Ecto neural progenitor cell (in vitro differentiated cells): ENCODE results near the gene ZBTB26.

Source experiments
- DNase-seq: peaks from one replicate; pipeline ENCODE4 v3.0.0-alpha.2; 2018; ENCODE audit warnings: low spot score

ZBTB26 gene, protein sequence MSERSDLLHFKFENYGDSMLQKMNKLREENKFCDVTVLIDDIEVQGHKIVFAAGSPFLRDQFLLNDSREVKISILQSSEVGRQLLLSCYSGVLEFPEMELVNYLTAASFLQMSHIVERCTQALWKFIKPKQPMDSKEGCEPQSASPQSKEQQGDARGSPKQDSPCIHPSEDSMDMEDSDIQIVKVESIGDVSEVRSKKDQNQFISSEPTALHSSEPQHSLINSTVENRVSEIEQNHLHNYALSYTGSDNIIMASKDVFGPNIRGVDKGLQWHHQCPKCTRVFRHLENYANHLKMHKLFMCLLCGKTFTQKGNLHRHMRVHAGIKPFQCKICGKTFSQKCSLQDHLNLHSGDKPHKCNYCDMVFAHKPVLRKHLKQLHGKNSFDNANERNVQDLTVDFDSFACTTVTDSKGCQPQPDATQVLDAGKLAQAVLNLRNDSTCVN

DNA sequence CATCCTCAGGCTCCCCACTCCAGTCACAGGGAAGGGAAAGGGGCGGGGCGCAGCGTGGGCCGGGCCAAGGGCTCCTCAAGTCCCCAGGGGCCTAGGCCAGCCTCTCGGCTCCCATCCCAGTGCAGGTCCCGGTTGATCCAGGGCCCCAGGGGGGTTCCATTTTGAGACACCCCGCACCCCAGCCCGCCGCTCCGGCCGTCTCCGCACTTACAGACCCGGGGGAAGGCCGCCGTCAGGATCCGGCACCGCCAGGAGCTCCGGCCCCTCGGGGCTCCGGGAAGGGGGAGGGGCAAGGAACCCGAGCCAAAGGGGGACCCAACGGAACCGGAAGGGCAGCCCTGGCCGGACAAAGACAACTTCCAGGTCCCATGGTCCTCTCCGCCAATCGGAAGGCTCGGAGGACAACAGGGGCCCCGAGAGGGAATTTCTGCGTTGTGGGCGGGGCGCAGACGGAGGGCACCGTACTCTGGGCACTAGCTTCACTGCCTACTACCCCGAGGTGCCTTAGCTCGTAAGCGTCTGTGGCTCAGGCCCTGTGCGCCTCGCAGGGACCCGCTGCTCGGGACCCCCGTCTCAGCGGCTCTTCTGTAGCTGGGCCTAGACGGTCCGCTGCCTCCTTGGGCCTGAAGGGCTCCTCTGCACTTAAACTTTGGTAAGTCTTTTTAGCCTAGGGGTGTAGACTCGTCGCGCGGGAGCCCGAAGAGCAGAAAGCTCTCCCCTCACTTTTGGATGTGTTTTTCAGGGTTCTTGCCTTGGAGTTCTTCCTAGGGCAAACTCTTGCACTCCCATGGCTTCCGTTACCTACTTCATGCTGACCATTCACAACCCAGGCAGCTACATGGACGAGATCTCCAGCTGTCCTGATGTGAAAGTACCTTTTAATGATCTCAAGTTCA, at the start of gene ZBTB26:
TSS of gene ZBTB26 (minus strand) at position 287 of the 896 bp plus-strand sequence. CDS start 11,578 bp downstream, outside the sequence.
- peak; percentile 95 for DNase-seq

DNA sequence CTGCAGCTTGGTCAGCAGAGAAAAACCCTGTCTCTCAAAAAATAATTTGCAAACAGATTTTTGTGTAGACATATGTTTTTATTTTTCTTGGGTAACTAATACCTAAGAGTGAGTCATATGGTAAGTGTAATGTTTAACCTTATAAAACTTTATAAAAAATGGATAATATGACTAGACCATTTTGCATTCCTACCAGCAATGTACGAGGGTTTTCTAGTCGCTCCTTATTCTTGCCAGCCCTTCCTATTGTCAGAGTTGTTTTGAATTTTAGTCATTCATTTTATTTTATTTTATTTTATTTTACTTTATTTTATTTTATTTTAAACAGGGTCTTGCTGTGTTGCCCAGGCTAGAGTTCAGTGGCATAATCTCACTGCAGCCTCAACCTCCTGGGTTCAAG, 47.3 kb upstream of the ZBTB26 start:
- no peak for DNase-seq

DNA sequence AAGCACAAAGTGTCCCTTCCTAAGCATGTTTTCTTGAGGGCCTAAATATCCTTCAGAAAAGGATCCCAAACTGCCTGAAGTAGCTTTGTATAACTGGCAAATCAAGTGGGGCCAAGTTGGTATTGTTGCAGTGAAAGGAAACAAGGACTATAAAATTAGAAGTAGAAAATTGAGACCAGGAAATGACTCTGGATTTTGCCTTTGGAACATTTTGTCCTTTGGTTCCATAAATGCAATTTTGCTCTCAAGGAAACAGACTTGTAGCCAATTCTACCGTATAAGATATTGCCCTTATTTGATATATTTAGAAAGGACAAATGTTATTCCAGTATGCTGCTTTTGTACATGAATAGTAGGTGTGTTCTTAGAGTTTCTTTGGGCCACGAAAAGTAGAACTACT, 43.9 kb upstream of the ZBTB26 start:
- no peak for DNase-seq

DNA sequence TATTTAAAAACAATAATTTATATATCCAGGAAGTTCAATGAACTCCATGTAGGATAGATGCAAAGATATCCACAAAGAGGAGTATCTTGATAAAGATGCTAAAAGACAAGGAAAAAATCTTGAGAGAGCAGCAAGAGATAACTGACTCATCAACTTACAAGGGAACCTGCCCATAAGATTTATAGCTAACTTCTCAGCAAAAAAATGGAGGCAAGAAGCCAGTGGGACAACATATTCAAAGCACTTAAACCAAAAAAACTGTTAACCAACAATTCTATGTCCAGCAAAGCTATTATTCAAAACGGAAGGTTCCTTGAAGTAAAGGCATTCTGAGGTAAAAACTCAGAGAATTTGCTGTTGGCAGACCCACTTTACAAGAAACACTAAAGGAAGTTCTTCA, 29.8 kb upstream of the ZBTB26 start:
- no peak for DNase-seq

DNA sequence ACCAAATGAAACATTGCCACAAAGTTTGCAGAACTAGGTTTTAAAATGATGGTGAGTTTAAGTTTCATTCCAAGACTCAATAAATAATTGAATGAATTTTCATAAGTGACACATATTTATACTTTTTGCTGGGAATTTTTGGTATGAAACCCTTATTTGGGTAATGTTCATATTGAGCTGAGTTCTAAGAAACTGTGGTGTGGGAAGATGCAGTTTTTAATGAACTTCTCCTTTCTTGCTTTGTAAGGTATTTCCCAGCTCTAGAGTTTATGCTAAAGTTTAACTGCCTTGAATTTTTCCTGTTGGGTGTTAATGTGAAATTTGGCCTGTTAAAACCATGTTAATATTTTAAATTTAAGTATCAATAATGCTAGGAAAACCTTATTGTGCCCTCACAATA, 24.6 kb upstream of the ZBTB26 start:
- no peak for DNase-seq

DNA sequence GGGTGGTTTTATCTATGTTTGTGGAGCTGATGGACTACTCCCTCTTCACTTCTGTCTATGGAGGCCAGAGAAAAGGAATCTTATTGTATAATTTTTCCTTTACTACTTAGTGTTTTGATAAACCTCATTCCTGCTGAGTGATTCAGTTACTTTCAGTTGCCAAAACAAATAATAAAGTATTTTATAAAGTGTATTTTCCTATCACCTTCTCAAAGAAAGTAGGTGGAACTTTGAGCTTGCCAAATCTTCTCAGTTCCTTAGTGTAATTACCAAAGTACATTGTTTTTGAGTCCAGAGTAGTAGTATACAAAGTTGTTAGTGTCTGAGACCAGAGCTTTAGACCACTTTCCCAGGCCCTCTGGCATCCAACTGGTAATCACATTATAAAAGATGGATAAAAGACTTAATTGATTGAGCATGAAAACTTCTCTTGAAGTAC, 23.0 kb upstream of the ZBTB26 start:
- DNase-seq = no peak

DNA sequence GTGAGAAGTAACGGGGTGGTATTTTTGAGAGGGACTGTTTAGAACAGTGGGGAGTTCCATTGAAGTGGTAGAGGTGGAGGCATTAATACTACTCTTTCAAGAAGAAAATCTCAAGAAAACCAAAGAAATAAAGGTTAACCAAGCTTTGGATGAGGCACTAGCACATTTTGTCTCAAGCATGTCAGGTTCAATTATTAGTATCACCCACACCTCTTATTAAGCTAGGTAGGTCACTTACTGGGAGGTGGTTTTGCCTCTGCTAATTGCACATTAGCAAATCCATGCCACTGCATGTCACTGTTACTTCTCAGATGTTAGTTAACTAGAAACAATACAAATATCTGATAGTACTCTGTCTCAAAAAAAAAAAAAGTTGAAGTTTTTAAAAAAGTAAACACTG, 19.7 kb upstream of the ZBTB26 start:
- DNase-seq = no peak

DNA sequence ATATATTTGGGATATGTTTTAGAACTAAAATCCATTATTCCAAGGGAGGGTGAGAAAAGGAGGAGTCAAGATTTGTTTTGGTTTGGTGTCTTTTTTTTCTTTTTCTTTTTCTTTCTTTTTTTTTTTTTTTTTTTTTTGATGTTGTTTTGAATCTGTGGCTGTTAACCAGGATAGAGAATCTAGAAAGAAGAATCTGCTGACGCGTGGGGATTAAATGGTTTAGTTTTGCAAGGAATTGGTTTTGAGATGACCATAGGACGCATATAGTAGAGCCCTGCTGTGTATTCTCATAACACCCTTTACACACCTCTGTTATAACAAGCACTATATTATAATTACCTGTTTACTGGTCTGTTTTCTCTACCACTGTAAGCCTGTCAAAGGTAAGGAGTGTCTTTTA, 19.0 kb upstream of the ZBTB26 start:
- DNase-seq = no peak

DNA sequence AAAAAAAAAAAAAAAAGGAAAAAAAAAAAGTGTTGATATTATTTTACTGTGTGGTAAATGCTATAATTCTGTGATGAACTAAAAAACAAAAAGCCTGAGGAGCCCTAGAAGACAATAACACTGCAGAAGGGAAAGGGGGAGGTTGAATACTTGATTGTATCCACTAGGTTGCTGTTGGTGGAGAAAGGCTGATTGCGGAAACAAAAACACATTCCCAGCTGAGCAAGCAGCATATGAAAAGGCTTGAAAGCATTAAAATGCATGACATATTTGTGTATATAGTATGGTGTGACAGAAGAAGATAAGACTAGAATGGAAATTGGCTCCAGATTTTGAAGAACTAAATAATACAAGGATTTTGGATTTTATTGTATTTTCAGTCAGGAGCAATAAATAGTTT, 18.4 kb upstream of the ZBTB26 start:
- DNase-seq = no peak

DNA sequence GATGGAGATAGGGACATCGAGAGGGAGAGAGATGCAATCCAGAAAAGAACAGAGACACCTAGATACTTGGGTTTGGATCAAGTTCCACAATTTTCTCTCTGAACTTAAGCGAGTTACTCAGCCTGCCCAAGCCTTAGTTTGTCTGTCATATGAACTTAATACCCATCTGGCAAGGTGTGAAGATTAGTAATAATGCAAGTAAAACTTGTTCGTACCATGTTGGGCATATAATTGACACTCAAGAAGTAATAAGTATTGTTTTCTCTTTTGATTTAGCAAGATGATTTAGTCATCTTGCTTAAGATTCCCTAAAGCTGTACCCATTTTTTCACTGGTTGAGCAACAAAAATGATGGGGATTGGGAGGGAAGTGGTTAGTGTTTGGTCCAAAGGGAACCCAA, 17.0 kb upstream of the ZBTB26 start:
- DNase-seq = no peak

DNA sequence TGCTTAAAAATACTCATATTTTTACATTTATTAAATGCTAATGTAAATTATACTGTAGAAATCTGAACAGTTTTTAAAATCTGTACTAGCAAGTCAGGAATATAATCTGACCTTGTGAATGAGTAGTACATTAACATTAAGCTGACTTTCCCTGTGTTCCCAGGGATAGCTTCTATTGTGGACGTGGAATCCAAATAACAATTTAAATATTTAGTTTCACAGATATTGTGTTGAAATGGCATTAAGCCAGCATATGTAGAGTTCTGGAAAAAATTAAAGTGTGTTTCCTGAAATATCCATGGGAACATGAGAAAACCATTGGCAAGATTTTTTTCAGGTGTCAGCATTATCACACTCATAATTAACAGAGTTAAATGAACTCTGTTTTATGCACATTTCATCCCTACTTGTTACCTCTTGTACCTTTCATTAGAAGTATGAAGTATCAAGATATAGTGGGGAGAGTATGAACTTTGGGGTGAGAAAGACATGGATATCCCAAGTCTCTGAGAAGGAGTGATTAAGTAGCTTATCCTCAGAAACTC, 15.2 kb upstream of the ZBTB26 start:
- DNase-seq = no peak

DNA sequence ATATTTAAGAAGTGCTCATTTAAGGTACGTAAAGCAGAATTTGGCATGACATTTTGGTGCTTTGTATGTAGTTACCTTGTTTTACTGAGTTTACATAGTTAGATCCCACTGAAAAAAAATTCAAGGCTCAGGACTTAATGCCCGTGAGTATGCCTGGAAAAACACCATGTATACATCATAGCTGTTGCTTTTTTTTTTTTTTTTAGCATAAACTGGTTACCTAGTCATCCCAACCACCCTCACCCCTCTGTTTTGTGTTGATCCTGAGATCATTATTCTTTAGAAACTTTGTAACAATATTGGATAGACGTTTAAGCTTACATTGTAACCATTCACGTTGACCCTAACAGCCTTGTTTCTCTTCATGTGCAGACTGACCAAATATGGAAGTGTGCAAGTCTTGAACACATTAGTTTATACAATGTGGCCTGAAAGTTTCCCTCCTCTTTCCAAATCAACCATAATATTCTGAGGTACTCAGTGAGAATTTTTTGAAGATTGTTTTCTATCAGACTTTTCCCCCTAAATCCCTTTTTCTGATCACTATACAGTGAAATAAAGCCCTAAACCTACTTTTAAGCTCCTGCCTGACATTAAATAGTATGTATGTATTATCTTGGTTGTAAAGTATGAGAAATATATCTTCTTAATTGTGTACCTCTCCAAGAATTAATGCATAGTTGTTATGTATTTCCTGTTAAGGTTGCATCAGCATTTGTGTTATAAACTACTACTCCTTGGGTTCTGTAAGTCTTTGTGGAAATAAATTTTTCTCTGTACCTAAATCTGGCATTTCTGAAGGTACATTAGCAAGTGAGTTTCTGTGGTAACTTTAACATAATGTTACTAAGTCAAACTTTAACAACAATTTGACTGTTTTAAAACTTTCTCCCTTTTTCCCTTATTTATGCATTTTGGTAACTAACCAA, 13.9 kb upstream of the ZBTB26 start:
- no peak for DNase-seq

DNA sequence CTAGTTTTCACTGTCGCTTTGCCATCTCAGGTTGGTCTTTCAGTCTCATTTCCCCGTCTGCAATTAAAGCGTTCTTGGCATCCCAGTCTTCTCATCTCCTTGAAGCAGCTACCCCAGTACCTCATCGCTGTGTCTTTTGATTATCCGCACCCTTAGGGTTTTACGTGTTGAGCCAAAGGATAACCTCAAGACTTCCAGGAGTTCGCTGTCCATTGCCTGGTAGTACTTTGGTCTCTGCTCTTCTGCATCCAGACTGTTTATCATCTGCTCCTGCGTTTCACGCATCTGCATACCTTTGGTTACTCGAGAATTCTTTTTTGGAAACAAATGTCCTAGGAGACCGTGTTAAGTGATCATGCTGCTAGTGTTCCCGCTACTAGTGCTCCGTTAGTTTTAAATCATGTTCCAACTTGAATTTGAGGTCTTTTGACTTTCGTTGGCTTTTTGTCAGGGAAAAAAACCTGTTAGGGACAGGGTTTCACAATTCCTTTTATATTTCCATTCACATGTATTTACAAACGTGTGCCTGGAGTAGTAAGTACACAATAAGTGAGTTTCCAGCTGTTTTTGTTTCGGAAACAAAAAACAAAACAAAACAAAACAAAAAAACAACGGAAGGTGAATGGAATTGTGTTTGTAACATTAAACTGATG, 10.4 kb upstream of the ZBTB26 start:
- DNase-seq = no peak

DNA sequence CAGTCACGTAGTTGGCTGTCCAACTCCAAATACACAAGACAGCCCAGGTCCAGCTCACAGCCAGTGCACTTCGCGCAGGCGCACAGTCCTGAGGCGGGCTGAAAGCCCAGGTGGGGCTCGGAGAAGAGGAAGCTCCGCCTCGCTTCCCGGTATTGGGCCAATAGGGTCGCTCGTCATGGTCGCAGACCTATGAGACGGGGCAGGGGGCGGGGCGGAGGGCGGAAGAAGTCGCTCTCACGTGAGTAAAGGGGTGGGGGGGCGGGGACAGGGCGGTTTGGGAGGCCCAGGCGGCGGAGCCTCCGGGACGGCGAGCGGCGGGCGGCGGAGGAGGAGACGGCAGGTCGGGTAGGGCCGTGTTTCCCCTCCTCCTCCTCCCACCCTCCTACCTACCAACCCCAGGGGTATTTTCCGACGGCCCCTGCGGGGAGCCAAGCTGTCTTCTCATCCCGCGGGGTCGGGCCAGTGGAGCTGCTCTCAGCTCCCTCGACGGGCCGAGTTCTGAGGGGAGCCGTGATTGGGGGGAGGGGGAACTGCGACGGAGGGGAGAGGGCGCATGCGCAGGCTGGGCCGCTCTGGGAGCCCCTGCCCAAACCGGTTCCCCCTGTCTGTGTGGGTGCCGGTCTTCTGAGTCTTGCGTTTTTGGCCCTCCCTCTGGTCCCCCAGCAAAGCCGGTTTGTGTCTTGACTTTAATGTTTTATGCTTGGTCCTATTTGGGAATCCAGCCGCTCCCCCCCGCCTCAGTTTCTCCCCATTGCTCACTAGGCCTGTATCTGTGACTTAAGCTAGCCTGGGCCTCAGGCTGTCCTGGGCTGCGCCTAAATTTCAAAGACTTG, 9.7 kb upstream of the ZBTB26 start, which contains the start of gene RABGAP1:
TSS of gene RABGAP1 (plus strand) at position 272 of the 833 bp plus-strand sequence. CDS start 16,040 bp downstream, outside the sequence.
- peak; percentile 99 for DNase-seq

DNA sequence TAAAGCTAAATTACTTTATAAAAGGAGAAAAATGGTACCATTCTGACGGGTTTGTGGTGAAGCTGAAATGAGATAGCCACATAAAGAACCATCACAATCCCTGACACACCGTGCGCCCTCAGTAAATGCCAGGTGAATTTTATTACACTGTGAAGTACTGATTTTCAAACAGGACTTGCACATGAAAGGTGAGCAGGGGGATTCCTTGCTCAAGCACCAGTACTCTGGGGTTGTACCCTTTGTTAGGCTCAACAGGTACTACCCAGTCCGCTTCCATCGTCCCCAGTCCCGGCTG, 9.1 kb upstream of the ZBTB26 start:
- DNase-seq = no peak

DNA sequence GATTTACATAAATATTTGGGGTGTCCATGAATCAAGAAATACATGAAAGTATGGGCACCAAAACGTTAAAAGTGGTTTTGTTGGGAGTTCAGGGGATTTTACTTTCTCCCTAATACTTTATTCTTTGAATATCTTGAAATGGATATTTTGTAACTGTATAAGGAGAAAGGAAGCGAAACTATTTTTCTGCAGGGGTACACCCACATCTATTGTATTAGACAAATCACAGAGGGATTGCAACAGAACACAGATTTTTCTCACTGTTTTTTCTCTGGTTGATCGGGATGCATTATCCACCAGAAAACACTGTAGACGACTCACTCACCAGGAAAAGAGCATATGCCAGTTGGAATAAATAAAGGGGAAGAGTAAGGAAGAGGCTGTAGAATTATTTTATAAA, 8.3 kb upstream of the ZBTB26 start:
- no peak for DNase-seq

DNA sequence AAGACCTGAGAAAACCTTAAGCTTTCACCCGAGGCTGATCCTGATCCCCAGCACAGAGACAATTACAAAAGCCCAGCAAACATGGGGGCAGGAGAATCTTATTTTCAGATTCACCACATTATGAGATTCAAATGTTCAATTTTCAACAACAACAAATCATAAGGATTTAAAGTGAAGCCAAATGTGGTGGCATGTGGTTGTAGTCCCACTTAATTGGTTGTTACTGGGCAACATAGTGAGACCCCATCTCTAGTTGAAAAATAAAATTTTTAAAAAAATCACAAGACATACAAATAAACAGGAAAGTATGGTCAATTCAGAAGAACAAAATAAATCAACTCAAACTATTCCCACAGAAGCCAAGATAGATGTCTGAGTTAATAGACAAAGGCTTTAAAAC, 5.6 kb upstream of the ZBTB26 start:
- DNase-seq = no peak

DNA sequence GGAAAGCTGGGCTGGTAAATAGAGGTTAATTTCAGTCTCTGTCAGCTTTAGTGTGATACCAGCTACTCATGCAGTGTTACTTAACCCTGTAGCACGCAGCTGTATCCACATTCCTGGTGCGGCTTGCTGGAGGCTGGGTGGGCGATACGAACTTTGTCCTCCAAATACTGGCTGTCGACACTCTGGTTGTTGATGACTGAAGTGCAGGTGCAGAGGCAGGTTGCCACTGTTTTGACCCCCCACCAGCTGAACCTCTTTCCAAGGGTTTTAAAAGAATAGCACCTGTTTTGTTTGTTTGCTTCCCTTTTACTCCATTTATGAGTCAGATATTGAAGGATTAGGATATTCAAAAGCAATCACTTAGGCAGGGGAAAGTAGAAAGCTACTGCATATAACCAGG, 5.2 kb upstream of the ZBTB26 start:
- DNase-seq = no peak

DNA sequence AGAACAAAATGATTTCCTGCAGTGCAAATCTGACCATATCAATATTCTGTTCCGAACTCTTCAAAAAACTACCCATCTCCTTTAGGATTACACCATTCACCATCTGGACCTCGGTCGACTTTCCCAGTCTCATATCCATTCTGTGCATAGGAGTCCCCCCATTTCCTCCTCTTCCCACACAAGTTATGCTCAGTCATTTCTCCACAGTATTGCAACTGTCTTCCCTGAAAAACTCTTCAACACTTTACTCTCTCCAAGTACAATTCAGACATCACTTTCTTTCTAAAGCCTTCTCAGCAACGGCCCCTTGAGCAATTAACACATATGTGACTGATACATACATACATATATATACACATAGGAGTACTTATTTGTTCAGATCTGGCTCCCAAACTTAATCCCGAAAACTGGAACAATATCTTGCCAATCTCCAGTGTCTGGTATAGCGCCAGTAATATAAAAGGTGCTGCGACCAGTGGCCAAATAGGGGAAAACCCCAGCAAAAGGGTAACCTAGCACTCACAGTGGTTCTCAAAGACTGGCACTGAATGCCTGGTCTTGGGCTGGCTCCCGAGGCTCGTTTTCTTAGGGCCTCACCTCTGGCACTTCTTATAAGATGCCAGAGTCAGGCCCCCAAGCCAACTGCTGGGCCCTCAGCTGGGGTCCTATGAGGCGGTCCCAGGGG, 629 bp downstream of the ZBTB26 start:
- DNase-seq = no peak
